Tibial nerve (tissue), 4 donors: ENCODE measurements around the gene SLC9A9.

Source experiments
- CTCF ChIP-seq, 5 experiments: fragments of 200-600 bp in 3 of 5; fragments of 450-650 bp in 2 of 5; sonication (generic) in 3 of 5; IDR thresholded peaks; one replicate each; pipeline ENCODE4 v1.5.1; 2016 to 2019; ENCODE audit warnings: antibody characterized with exemption in 5 of 5, mild to moderate bottlenecking in 3 of 5, moderate library complexity in 2 of 5
- EP300 ChIP-seq, 2 donors: sonication (generic); formaldehyde crosslinking; IDR thresholded peaks; one replicate each; pipeline ENCODE4 v1.6.1; 2017; ENCODE audit warnings: antibody characterized with exemption in 2 of 2, mild to moderate bottlenecking in 1 of 2
- POLR2A ChIP-seq, 2 donors: fragments of 450-650 bp; IDR thresholded peaks; one replicate each; pipeline ENCODE4 v1.6.1; 2017; ENCODE audit warnings: antibody characterized with exemption in 2 of 2, mild to moderate bottlenecking in 2 of 2, moderate library complexity in 2 of 2

- no peak for TF ChIP-seq CTCF (IDR thresholded peaks at IDR 0.05)
- no peak for TF ChIP-seq EP300 (IDR thresholded peaks at IDR 0.05)
- no peak for TF ChIP-seq POLR2A (IDR thresholded peaks at IDR 0.05)
Measured at GRCh38 chr3:143408771-143409170, 439.5 kb downstream of the SLC9A9 start.
